ENCODE measurements around the gene SLC9A8.
"Not testable (repeated sequence)": the region's sequence is repeated elsewhere in the genome, so short reads cannot be mapped to it uniquely, and the experiment has no call there.

The SLC9A8 gene

DNA sequence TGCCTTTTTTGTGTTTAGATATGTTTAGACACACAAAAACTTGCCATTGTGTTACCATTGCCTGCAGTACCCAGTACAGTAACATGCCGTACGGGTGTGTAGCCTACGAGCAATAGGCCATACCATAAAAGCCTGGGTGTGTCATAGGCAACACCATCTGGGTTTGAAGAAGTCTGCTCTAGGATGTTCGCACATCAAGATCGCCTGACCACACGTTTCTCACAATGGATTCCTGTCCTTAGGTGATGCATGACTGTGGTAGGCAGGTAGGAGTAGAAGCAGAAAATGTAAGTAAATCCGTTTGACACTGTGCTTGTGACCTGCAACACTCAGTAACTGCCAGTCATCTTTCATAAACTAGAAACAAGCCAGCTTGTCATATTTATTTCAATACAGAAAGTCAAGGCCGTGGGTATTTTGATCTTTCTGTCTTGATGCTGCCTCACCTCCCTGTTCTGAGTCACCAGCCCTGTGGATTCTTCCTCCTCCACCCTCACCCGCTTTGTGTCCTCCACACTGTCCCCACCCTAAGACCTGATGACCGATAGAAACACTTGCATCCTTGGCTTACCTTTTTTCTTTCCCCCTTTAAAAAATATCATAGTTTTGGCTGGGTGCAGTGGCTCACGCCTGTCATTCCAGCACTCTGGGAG, 7.3 kb upstream of the SLC9A8 start:
- H3K4me3 ChIP-seq (ENCODE audit: low read depth, low read length); H3K27me3 ChIP-seq (ENCODE audit: insufficient read depth, low read length); H3K4me1 ChIP-seq (ENCODE audit: control insufficient read depth in 1 of 2, insufficient read depth in 2 of 2, low read length in 2 of 2); H3K27ac ChIP-seq (ENCODE audit: low read depth, low read length); H4K12ac ChIP-seq (ENCODE audit: low read depth, low read length); H2BK5ac ChIP-seq (ENCODE audit: low read depth, low read length, poor library complexity); H3K4ac ChIP-seq (ENCODE audit: low read depth, low read length); H2AK5ac ChIP-seq (ENCODE audit: low read length); H3K23ac ChIP-seq (ENCODE audit: low read length); H3K14ac ChIP-seq (ENCODE audit: low read length); H2BK12ac ChIP-seq (ENCODE audit: low read length); H3K36me3 ChIP-seq (ENCODE audit: control insufficient read depth in 1 of 2, insufficient read depth in 2 of 2, low read length in 2 of 2); H3K79me1 ChIP-seq (ENCODE audit: low read length); H2AFZ ChIP-seq (ENCODE audit: insufficient read depth, low read length, poor library complexity); H3K9me3 ChIP-seq (ENCODE audit: insufficient read depth, low read depth, low read length); H4K91ac ChIP-seq (ENCODE audit: low read depth, low read length); H3K9ac ChIP-seq (ENCODE audit: low read length); H3K79me2 ChIP-seq (ENCODE audit: control insufficient read depth, insufficient read depth, low read length, poor library complexity); H4K8ac ChIP-seq (ENCODE audit: low read depth, low read length); H3K18ac ChIP-seq (ENCODE audit: low read length); H3K4me2 ChIP-seq (ENCODE audit: low read length); H2BK120ac ChIP-seq (ENCODE audit: insufficient read depth, low read length, poor library complexity): not testable (repeated sequence)
- peak; percentile 87 for DNase-seq
- WGBS (ENCODE audit: extremely low coverage, insufficient coverage, insufficient read length) = no CpG with 5 or more reads among the region's 11 CpGs

DNA sequence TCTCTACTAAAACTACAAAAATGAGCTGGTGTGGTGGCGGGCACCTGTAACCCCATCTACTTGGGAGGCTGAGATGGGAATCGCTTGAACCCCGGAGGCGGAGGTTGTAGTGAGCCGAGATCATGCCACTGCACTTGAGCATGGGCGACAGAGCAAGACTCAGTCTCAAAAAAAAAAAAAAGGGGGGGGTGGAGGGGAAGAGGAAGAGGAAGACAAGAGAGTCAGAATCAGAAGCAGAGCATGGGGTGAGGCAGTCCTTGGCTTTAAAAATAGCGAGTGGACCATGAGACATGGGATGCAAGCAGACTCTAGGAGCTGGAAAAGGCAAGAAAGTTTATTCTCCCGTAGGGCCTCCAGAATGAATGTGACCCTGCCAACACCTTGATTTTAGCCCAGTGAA, 3.9 kb upstream of the SLC9A8 start:
- Histone ChIP-seq H3K18ac (ENCODE audit: low read length) (no peak overlapping the region), H3K27me3 (ENCODE audit: insufficient read depth, low read length) (no peaks in the 10 kb centered on the region), H3K36me3 (ENCODE audit: control insufficient read depth in 1 of 2, insufficient read depth in 2 of 2, low read length in 2 of 2) (no peaks in the 10 kb centered on the region), H2BK120ac (ENCODE audit: insufficient read depth, low read length, poor library complexity) (no peak overlapping the region), H3K4ac (ENCODE audit: low read depth, low read length) (no peak overlapping the region), H3K79me1 (ENCODE audit: low read length) (peaks cover 12% of the 10 kb centered on the region), H3K27ac (ENCODE audit: low read depth, low read length) (no peak overlapping the region), H3K23ac (ENCODE audit: low read length) (no peak overlapping the region), H3K4me1 (ENCODE audit: control insufficient read depth in 1 of 2, insufficient read depth in 2 of 2, low read length in 2 of 2) (peaks cover 10 to 16% of the 10 kb centered on the region in 2 experiments), H4K91ac (ENCODE audit: low read depth, low read length) (no peak overlapping the region), H3K4me3 (ENCODE audit: low read depth, low read length) (no peak overlapping the region), H2AFZ (ENCODE audit: insufficient read depth, low read length, poor library complexity) (no peak overlapping the region), H2BK5ac (ENCODE audit: low read depth, low read length, poor library complexity) (no peak overlapping the region), H3K79me2 (ENCODE audit: control insufficient read depth, insufficient read depth, low read length, poor library complexity) (peaks cover 9% of the 10 kb centered on the region), H3K14ac (ENCODE audit: low read length) (no peak overlapping the region), H3K4me2 (ENCODE audit: low read length) (no peak overlapping the region), H2BK12ac (ENCODE audit: low read length) (no peak overlapping the region), H4K8ac (ENCODE audit: low read depth, low read length) (no peak overlapping the region), H2AK5ac (ENCODE audit: low read length) (no peak overlapping the region), H3K9me3 (ENCODE audit: insufficient read depth, low read depth, low read length) (no peaks in the 10 kb centered on the region), H3K9ac (ENCODE audit: low read length) (no peak overlapping the region), H4K12ac (ENCODE audit: low read depth, low read length) (no peak overlapping the region)
- WGBS (ENCODE audit: extremely low coverage, insufficient coverage, insufficient read length) = no CpG with 5 or more reads among the region's 8 CpGs
- DNase-seq = no peak

DNA sequence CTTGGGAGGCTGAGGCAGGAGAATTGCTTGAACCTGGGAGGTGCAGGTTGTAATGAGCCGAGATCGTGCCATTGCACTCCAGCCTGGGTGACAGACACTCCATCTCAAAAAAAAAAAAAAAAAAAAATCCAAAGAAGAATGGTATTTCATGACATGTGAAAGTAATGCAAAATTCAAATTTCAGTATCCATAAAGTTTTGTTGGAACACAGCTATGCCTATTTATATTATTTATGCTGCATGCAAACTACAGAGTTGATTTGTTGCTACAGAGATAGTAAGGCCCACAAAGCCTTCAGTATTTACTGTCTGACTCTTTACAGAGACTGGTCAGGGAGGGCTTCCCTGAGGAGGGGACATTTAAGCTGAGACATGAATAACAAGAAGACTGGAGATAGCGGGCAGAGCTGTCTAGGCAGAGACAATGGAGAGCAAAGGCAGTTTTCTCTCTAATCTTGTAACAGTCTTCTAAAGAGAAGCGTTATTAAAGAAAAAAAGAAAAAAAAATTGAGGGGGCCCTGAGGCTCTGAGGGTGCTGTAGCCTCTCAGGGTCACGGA, 2.7 kb upstream of the SLC9A8 start:
- H3K9me3 ChIP-seq (ENCODE audit: insufficient read depth, low read depth, low read length) = no peaks in the 10 kb centered on the region
- H3K4ac ChIP-seq (ENCODE audit: low read depth, low read length) = no peak overlapping the region
- no peak overlapping the region for H3K27ac ChIP-seq (ENCODE audit: low read depth, low read length)
- peak overlapping the region; percentile 33 for H2AFZ ChIP-seq (ENCODE audit: insufficient read depth, low read length, poor library complexity)
- no peak overlapping the region for H3K4me3 ChIP-seq (ENCODE audit: low read depth, low read length)
- H3K36me3 ChIP-seq (ENCODE audit: control insufficient read depth in 1 of 2, insufficient read depth in 2 of 2, low read length in 2 of 2) = peaks cover under 1% of the 10 kb centered on the region in 2 experiments
- no peak overlapping the region for H2AK5ac ChIP-seq (ENCODE audit: low read length)
- no peak overlapping the region for H2BK5ac ChIP-seq (ENCODE audit: low read depth, low read length, poor library complexity)
- no peak overlapping the region for H3K14ac ChIP-seq (ENCODE audit: low read length)
- H3K27me3 ChIP-seq (ENCODE audit: insufficient read depth, low read length) = no peaks in the 10 kb centered on the region
- H4K8ac ChIP-seq (ENCODE audit: low read depth, low read length) = no peak overlapping the region
- H4K12ac ChIP-seq (ENCODE audit: low read depth, low read length) = no peak overlapping the region
- H3K18ac ChIP-seq (ENCODE audit: low read length) = no peak overlapping the region
- H3K23ac ChIP-seq (ENCODE audit: low read length) = no peak overlapping the region
- H3K79me2 ChIP-seq (ENCODE audit: control insufficient read depth, insufficient read depth, low read length, poor library complexity) = peaks cover 9% of the 10 kb centered on the region
- H2BK12ac ChIP-seq (ENCODE audit: low read length) = no peak overlapping the region
- peaks cover 10 to 16% of the 10 kb centered on the region in 2 experiments for H3K4me1 ChIP-seq (ENCODE audit: control insufficient read depth in 1 of 2, insufficient read depth in 2 of 2, low read length in 2 of 2)
- H3K79me1 ChIP-seq (ENCODE audit: low read length) = peaks cover 12% of the 10 kb centered on the region
- no peak for DNase-seq
- no CpG with 5 or more reads among the region's 5 CpGs for WGBS (ENCODE audit: extremely low coverage, insufficient coverage, insufficient read length)
- H3K9ac ChIP-seq (ENCODE audit: low read length) = no peak overlapping the region
- H2BK120ac ChIP-seq (ENCODE audit: insufficient read depth, low read length, poor library complexity) = no peak overlapping the region
- no peak overlapping the region for H4K91ac ChIP-seq (ENCODE audit: low read depth, low read length)
- H3K4me2 ChIP-seq (ENCODE audit: low read length) = no peak overlapping the region

DNA sequence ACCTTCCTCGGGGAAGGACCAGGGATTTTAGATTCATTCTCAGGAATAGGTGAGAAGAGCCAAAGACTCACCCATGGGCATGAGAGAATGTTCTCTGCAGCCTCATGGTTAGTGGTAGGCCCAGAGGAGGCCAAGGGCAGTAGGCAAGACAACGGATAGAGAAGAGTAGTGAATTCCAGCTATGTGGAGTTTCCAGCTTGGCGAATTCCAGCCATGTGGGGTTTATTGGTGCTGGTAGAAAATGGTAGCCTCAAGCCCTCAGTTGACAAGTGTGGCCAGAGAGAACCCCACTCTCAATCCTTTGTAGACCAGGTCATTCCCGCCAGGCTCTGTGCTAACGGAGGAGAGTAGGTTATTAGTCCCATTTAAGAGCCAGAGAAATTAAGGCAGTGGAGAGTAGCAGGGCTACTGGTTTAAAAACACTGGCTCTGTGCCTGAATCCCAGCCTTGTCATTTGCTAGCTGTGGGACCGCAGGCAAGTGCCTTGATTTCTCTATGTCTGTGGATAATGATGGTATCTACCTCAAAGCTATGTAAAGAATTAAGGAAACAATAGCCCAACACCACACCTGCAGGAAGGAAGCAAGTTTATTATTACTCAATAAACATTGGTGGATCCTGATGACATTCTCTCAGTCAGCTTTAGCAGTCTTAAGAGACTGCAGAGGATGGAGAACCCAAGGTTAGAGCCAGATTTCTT, 2.0 kb upstream of the SLC9A8 start:
- no peak overlapping the region for H2BK12ac ChIP-seq (ENCODE audit: low read length)
- peaks cover 12% of the 10 kb centered on the region for H3K79me1 ChIP-seq (ENCODE audit: low read length)
- H3K14ac ChIP-seq (ENCODE audit: low read length) = no peak overlapping the region
- H2AFZ ChIP-seq (ENCODE audit: insufficient read depth, low read length, poor library complexity) = peak overlapping the region; percentile 33
- peak; percentile 77 to 92 for DNase-seq
- no peak overlapping the region for H4K8ac ChIP-seq (ENCODE audit: low read depth, low read length)
- peaks cover 9% of the 10 kb centered on the region for H3K79me2 ChIP-seq (ENCODE audit: control insufficient read depth, insufficient read depth, low read length, poor library complexity)
- H3K4ac ChIP-seq (ENCODE audit: low read depth, low read length) = no peak overlapping the region
- WGBS (ENCODE audit: extremely low coverage, insufficient coverage, insufficient read length) = no CpG with 5 or more reads among the region's 6 CpGs
- H3K23ac ChIP-seq (ENCODE audit: low read length) = no peak overlapping the region
- no peak overlapping the region for H2AK5ac ChIP-seq (ENCODE audit: low read length)
- H2BK120ac ChIP-seq (ENCODE audit: insufficient read depth, low read length, poor library complexity) = no peak overlapping the region
- peaks cover 3% of the 10 kb centered on the region in 2 experiments for H3K36me3 ChIP-seq (ENCODE audit: control insufficient read depth in 1 of 2, insufficient read depth in 2 of 2, low read length in 2 of 2)
- H3K27ac ChIP-seq (ENCODE audit: low read depth, low read length) = no peak overlapping the region
- no peak overlapping the region for H4K12ac ChIP-seq (ENCODE audit: low read depth, low read length)
- H3K4me1 ChIP-seq (ENCODE audit: control insufficient read depth in 1 of 2, insufficient read depth in 2 of 2, low read length in 2 of 2) = peaks cover 10 to 16% of the 10 kb centered on the region in 2 experiments
- H3K4me3 ChIP-seq (ENCODE audit: low read depth, low read length) = no peak overlapping the region
- no peaks in the 10 kb centered on the region for H3K9me3 ChIP-seq (ENCODE audit: insufficient read depth, low read depth, low read length)
- no peak overlapping the region for H3K18ac ChIP-seq (ENCODE audit: low read length)
- H2BK5ac ChIP-seq (ENCODE audit: low read depth, low read length, poor library complexity) = no peak overlapping the region
- H3K27me3 ChIP-seq (ENCODE audit: insufficient read depth, low read length) = no peaks in the 10 kb centered on the region
- H3K4me2 ChIP-seq (ENCODE audit: low read length) = no peak overlapping the region
- no peak overlapping the region for H3K9ac ChIP-seq (ENCODE audit: low read length)
- no peak overlapping the region for H4K91ac ChIP-seq (ENCODE audit: low read depth, low read length)

Measured in trophoblast cell (in vitro differentiated cells and primary cell).